GM12878 (cell line): ENCODE data around the gene CHERP.

Experiments
- BACH1 ChIP-seq: fragments of 450-650 bp; IDR thresholded peaks from 2 replicates; pipeline ENCODE4 v1.6.1; 2017; ENCODE audit warnings: mild to moderate bottlenecking, borderline replicate concordance
- CEBPB ChIP-seq, 2 experiments: fragments of 150-350 bp in 1 of 2; IDR thresholded peaks; 2 replicates each; pipeline ENCODE4 v1.6.1; 2012 to 2014; ENCODE audit warnings: low read depth in 2 of 2, low read length in 2 of 2, borderline replicate concordance in 1 of 2, inconsistent platforms in 1 of 2
- EP300 ChIP-seq, 2 experiments: fragments of 150-350 bp in 1 of 2; IDR thresholded peaks; 2 replicates each; pipeline ENCODE4 v1.6.1; 2011 to 2012; ENCODE audit warnings: low read depth in 2 of 2, low read length in 2 of 2, borderline replicate concordance in 1 of 2, improper control_type of control experiment in 1 of 2, inconsistent platforms in 1 of 2; ENCODE audit not compliant: control insufficient read depth in 1 of 2
- ESRRA ChIP-seq: IDR thresholded peaks from 2 replicates; pipeline ENCODE4 v1.6.1; 2012; ENCODE audit warnings: mild to moderate bottlenecking, low read length, improper control_type of control experiment
- FOXM1 ChIP-seq: IDR thresholded peaks from 2 replicates; pipeline ENCODE4 v1.6.1; 2012; ENCODE audit warnings: low read depth, mild to moderate bottlenecking, inconsistent platforms, low read length, moderate library complexity
- MEF2A ChIP-seq: IDR thresholded peaks from 2 replicates; pipeline ENCODE4 v1.6.1; 2011; ENCODE audit warnings: low read depth, mild to moderate bottlenecking, low read length, moderate library complexity; ENCODE audit not compliant: insufficient read depth
- MXI1 ChIP-seq: fragments of 150-350 bp; IDR thresholded peaks from 2 replicates; pipeline ENCODE4 v1.6.1; 2011; ENCODE audit warnings: low read depth, mild to moderate bottlenecking, inconsistent platforms, low read length, improper control_type of control experiment
- RAD21 ChIP-seq: IDR thresholded peaks from 2 replicates; pipeline ENCODE4 v1.6.1; 2011; ENCODE audit warnings: mild to moderate bottlenecking, low read depth, low read length, moderate library complexity; ENCODE audit not compliant: insufficient read depth
- RAD51 ChIP-seq: fragments of 450-650 bp; IDR thresholded peaks from 2 replicates; pipeline ENCODE4 v1.6.1; 2016; ENCODE audit warnings: moderate library complexity, mild to moderate bottlenecking, inconsistent platforms
- SMC3 ChIP-seq: IDR thresholded peaks from 2 replicates; pipeline ENCODE4 v1.6.1; 2011; ENCODE audit warnings: low read length, improper control_type of control experiment, borderline replicate concordance
- TF ChIP-seq, protein P1 (sequence below), 3 experiments: IDR thresholded peaks in 2 of 3; conservative IDR thresholded peaks in 1 of 3; 2 replicates each; pipeline ENCODE4 v1.5.1; 2011; ENCODE audit warnings: low read depth in 3 of 3, low read length in 3 of 3, mild to moderate bottlenecking in 3 of 3, control low read depth in 2 of 3, moderate library complexity in 2 of 3, inconsistent platforms in 1 of 3, mixed read lengths in 1 of 3; ENCODE audit not compliant: control insufficient read depth in 2 of 3, insufficient read depth in 1 of 3; ENCODE audit errors: extremely low read depth in 1 of 3
- TF ChIP-seq, protein P2 (sequence below): IDR thresholded peaks from 2 replicates; pipeline ENCODE4 v1.6.1; 2012; ENCODE audit warnings: low read depth, low read length, improper control_type of control experiment
- TF ChIP-seq, protein P3 (sequence below): IDR thresholded peaks from 2 replicates; pipeline ENCODE4 v1.6.1; 2012; ENCODE audit warnings: mild to moderate bottlenecking, low read depth, low read length

DNA sequence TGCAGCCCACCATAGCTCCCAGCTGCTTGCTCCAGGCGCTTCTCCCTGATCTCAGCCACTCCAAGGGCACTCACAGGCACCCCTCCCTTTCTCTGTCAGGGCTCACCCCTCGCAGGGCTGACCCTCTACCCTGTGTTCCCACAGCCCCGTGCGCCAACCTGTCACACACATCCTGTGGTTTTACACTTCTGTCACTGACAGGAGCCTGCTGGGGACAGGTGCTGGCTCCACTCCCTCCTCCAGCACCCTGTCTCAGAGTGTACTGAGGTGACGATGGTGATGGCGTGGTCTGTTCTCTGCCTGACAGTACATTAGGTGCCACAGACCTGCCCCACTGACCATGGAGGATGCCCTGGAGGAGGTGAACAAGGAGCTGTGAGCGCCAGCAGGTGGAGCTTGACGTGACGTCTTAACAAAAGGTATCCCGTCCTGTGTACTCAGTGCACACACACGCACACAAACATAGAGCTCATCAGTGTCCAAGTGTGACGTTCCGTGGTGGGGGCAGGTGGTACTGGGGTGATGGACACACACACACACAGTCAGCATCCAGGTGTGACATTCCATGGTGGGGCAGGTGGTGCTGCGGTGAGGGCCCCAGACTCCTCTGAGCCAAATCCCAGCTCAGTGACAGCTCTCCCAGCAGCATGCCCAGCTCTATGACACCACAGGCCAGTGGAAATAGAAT is 25.2 kb downstream of the CHERP start:
- TF ChIP-seq, protein P1, sequence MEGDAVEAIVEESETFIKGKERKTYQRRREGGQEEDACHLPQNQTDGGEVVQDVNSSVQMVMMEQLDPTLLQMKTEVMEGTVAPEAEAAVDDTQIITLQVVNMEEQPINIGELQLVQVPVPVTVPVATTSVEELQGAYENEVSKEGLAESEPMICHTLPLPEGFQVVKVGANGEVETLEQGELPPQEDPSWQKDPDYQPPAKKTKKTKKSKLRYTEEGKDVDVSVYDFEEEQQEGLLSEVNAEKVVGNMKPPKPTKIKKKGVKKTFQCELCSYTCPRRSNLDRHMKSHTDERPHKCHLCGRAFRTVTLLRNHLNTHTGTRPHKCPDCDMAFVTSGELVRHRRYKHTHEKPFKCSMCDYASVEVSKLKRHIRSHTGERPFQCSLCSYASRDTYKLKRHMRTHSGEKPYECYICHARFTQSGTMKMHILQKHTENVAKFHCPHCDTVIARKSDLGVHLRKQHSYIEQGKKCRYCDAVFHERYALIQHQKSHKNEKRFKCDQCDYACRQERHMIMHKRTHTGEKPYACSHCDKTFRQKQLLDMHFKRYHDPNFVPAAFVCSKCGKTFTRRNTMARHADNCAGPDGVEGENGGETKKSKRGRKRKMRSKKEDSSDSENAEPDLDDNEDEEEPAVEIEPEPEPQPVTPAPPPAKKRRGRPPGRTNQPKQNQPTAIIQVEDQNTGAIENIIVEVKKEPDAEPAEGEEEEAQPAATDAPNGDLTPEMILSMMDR (IDR thresholded peaks at IDR 0.05 in 2 of 3, conservative IDR thresholded peaks at IDR 0.05 in 1 of 3; ENCODE audit: control insufficient read depth in 2 of 3, extremely low read depth in 1 of 3, insufficient read depth in 1 of 3, low read depth in 3 of 3, low read length in 3 of 3), result no peak
- TF ChIP-seq, protein P2, sequence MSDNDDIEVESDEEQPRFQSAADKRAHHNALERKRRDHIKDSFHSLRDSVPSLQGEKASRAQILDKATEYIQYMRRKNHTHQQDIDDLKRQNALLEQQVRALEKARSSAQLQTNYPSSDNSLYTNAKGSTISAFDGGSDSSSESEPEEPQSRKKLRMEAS, result no peak
- TF ChIP-seq MEF2A (no peak), RAD21 (no peak), SMC3 (no peak), ESRRA (no peak), FOXM1 (no peak), MXI1 (no peak), EP300 (IDR thresholded peaks at IDR 0.05; ENCODE audit: borderline replicate concordance in 1 of 2, control insufficient read depth in 1 of 2, low read depth in 2 of 2, low read length in 2 of 2) (no peak), CEBPB (IDR thresholded peaks at IDR 0.05; ENCODE audit: borderline replicate concordance in 1 of 2, low read depth in 2 of 2, low read length in 2 of 2) (no peak), RAD51 (no peak), BACH1 (no peak)
- TF ChIP-seq, protein P3, sequence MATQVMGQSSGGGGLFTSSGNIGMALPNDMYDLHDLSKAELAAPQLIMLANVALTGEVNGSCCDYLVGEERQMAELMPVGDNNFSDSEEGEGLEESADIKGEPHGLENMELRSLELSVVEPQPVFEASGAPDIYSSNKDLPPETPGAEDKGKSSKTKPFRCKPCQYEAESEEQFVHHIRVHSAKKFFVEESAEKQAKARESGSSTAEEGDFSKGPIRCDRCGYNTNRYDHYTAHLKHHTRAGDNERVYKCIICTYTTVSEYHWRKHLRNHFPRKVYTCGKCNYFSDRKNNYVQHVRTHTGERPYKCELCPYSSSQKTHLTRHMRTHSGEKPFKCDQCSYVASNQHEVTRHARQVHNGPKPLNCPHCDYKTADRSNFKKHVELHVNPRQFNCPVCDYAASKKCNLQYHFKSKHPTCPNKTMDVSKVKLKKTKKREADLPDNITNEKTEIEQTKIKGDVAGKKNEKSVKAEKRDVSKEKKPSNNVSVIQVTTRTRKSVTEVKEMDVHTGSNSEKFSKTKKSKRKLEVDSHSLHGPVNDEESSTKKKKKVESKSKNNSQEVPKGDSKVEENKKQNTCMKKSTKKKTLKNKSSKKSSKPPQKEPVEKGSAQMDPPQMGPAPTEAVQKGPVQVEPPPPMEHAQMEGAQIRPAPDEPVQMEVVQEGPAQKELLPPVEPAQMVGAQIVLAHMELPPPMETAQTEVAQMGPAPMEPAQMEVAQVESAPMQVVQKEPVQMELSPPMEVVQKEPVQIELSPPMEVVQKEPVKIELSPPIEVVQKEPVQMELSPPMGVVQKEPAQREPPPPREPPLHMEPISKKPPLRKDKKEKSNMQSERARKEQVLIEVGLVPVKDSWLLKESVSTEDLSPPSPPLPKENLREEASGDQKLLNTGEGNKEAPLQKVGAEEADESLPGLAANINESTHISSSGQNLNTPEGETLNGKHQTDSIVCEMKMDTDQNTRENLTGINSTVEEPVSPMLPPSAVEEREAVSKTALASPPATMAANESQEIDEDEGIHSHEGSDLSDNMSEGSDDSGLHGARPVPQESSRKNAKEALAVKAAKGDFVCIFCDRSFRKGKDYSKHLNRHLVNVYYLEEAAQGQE, result no peak
